Measurements from ENCODE around the gene KCNQ5.

DNA sequence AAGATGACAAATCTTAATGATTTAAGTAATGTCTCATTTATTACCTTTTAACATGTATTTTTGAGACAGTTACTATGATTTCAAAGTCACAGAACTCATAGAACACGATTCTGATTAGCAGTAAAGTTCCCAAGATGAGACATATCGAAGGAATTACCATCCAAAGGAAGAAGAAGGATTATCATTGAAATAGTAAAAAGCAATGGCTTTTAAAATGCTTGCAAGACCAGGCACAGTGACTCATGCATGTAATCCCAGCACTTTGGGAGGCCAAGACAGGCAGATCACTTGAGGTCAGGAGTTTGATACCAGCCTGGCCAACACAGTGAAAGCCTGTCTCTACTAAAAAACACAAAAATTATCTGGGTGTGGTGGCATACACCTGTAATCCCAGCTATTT lies 384.3 kb downstream of the KCNQ5 start:
- no peak for TF ChIP-seq ZNF184 (tag by site-specific recombination; IDR thresholded peaks at IDR 0.05)
- no peak for TF ChIP-seq ZNF707 (tag by site-specific recombination; IDR thresholded peaks at IDR 0.05)

Data from HEK293 (cell line).